ENCODE data around the gene TRMT2B. TPM values are rescaled to one million over a fixed set of nuclear protein-coding genes. Genes with fewer than 3 reads are reported as not detected.
"Not testable (repeated sequence)": the region's sequence is repeated elsewhere in the genome, so short reads cannot be mapped to it uniquely, and the experiment has no call there.

TRMT2B gene
- total RNA-seq, 1 donor from 2014 or later: 9.9 TPM

GRCh38 chrX:100995469-100995868 is 56.4 kb downstream of the TRMT2B start:
- Mint-ChIP-seq H3K27ac (ENCODE audit: unreplicated experiment) (peak overlapping the region; percentile 74), H3K4me3 (ENCODE audit: unreplicated experiment) (no peak overlapping the region), H3K27me3 (ENCODE audit: low read depth) (no peaks in the 10 kb centered on the region), H3K36me3 (ENCODE audit: low read depth) (no peaks in the 10 kb centered on the region), H3K9me3 (ENCODE audit: low read depth) (peaks cover 21% of the 10 kb centered on the region), H3K4me1 (ENCODE audit: low read depth) (peaks cover 6% of the 10 kb centered on the region)
- TF ChIP-seq CTCF (IDR thresholded peaks at IDR 0.05): no peak
- DNase-seq (ENCODE audit: low spot score): no peak

GRCh38 chrX:100994352-100995281 is 57.3 kb downstream of the TRMT2B start:
- no peak for DNase-seq (ENCODE audit: low spot score)
- Mint-ChIP-seq H3K27me3 (ENCODE audit: low read depth) (no peaks in the 10 kb centered on the region), H3K27ac (ENCODE audit: unreplicated experiment) (peak overlapping the region; percentile 74), H3K9me3 (ENCODE audit: low read depth) (peaks cover 21% of the 10 kb centered on the region), H3K4me3 (ENCODE audit: unreplicated experiment) (no peak overlapping the region), H3K4me1 (ENCODE audit: low read depth) (peaks cover 6% of the 10 kb centered on the region), H3K36me3 (ENCODE audit: low read depth) (no peaks in the 10 kb centered on the region)
- no peak for TF ChIP-seq CTCF (IDR thresholded peaks at IDR 0.05)

- no peak overlapping the region for H3K4me3 Mint-ChIP-seq (ENCODE audit: unreplicated experiment)
- H3K27me3 Mint-ChIP-seq (ENCODE audit: low read depth): no peaks in the 10 kb centered on the region
- peaks cover 2% of the 10 kb centered on the region for H3K36me3 Mint-ChIP-seq (ENCODE audit: low read depth)
- no peak for TF ChIP-seq CTCF (IDR thresholded peaks at IDR 0.05)
- DNase-seq (ENCODE audit: low spot score): no peak
- peaks cover 19% of the 10 kb centered on the region for H3K9me3 Mint-ChIP-seq (ENCODE audit: low read depth)
- H3K4me1 Mint-ChIP-seq (ENCODE audit: low read depth): peaks cover under 1% of the 10 kb centered on the region
- no peak overlapping the region for H3K27ac Mint-ChIP-seq (ENCODE audit: unreplicated experiment)
Measured at GRCh38 chrX:100990139-100990538, 61.8 kb downstream of the TRMT2B start.

- peaks cover 13% of the 10 kb centered on the region for H3K4me1 Mint-ChIP-seq (ENCODE audit: low read depth)
- DNase-seq (ENCODE audit: low spot score): no peak
- no peaks in the 10 kb centered on the region for H3K27me3 Mint-ChIP-seq (ENCODE audit: low read depth)
- TF ChIP-seq CTCF (IDR thresholded peaks at IDR 0.05): no peak
- H3K36me3 Mint-ChIP-seq (ENCODE audit: low read depth): peaks cover 2% of the 10 kb centered on the region
- H3K9me3 Mint-ChIP-seq (ENCODE audit: low read depth): peaks cover 15% of the 10 kb centered on the region
- no peak overlapping the region for H3K4me3 Mint-ChIP-seq (ENCODE audit: unreplicated experiment)
- H3K27ac Mint-ChIP-seq (ENCODE audit: unreplicated experiment): no peak overlapping the region
Measured at GRCh38 chrX:100984818-100985217, 67.1 kb downstream of the TRMT2B start.

- not testable (repeated sequence) for H3K27me3 Mint-ChIP-seq (ENCODE audit: low read depth); DNase-seq (ENCODE audit: low spot score); H3K4me3 Mint-ChIP-seq (ENCODE audit: unreplicated experiment); H3K36me3 Mint-ChIP-seq (ENCODE audit: low read depth)
- H3K9me3 Mint-ChIP-seq (ENCODE audit: low read depth): peaks cover 24% of the 10 kb centered on the region
- peaks cover 14% of the 10 kb centered on the region for H3K4me1 Mint-ChIP-seq (ENCODE audit: low read depth)
- H3K27ac Mint-ChIP-seq (ENCODE audit: unreplicated experiment): peak overlapping the region; percentile 79
Measured at GRCh38 chrX:100981498-100981845, 70.4 kb downstream of the TRMT2B start.

All from chondrocyte (in vitro differentiated cells).